Endothelial cell of hepatic sinusoid (primary cell): ENCODE measurements around the gene CALHM6.

Source experiments
- in situ Hi-C: cut with HindIII; loops from 2 replicates; pipeline ENCODE4 v1.10.0; 2017; ENCODE audit warnings: low sequenced_read_pairs

The CALHM6 gene

GRCh38 chr6:116471531-116471930 is 10.4 kb downstream of the CALHM6 start:
- in situ Hi-C loops, result no loop called here

- in situ Hi-C loops, result no loop called here
Measured at GRCh38 chr6:116472706-116473105, 11.5 kb downstream of the CALHM6 start.

GRCh38 chr6:116475141-116475540 is 14.0 kb downstream of the CALHM6 start:
- in situ Hi-C loops, result no loop called here

GRCh38 chr6:116476002-116476678 is 15.0 kb downstream of the CALHM6 start:
- in situ Hi-C loops, result no loop called here

GRCh38 chr6:116482780-116483179 is 21.6 kb downstream of the CALHM6 start:
- in situ Hi-C loops, result no loop called here

GRCh38 chr6:116483616-116484015 is 22.4 kb downstream of the CALHM6 start:
- in situ Hi-C loops, result no loop called here

- in situ Hi-C loops, result no loop called here
Measured at GRCh38 chr6:116485559-116486184, 24.5 kb downstream of the CALHM6 start.

GRCh38 chr6:116491610-116492330 is 30.6 kb downstream of the CALHM6 start:
- in situ Hi-C loops, result no loop called here

GRCh38 chr6:116492331-116493067 is 31.3 kb downstream of the CALHM6 start:
- in situ Hi-C loops, result no loop called here

- in situ Hi-C loops, result loop anchor here (5.0 kb wide), 1 partner anchor 48 kb away; no protein-coding TSS in a partner anchor
Measured at GRCh38 chr6:116495161-116495560, 34.0 kb downstream of the CALHM6 start.

GRCh38 chr6:116497113-116497676 is 36.0 kb downstream of the CALHM6 start:
- in situ Hi-C loops, result loop anchor here (5.0 kb wide), 1 partner anchor 50 kb away; no protein-coding TSS in a partner anchor

- in situ Hi-C loops, result no loop called here
Measured at GRCh38 chr6:116500969-116501433, 39.8 kb downstream of the CALHM6 start.

GRCh38 chr6:116507324-116507723 is 46.1 kb downstream of the CALHM6 start:
- in situ Hi-C loops, result no loop called here

- in situ Hi-C loops, result no loop called here
Measured at GRCh38 chr6:116508527-116508926, 47.4 kb downstream of the CALHM6 start.

GRCh38 chr6:116511424-116512110 is 50.4 kb downstream of the CALHM6 start, which contains the start of gene CALHM5:
Gene CALHM5 (plus strand): TSS chr6:116511639. CDS start chr6:116511697, 58 bp downstream.
- in situ Hi-C loops, result no loop called here

GRCh38 chr6:116512111-116512559 is 51.0 kb downstream of the CALHM6 start:
- in situ Hi-C loops, result no loop called here

GRCh38 chr6:116512734-116513133 is 51.6 kb downstream of the CALHM6 start:
- in situ Hi-C loops, result no loop called here
